GM19467 (cell line): ENCODE measurements around the gene CMKLR1.

ENCODE experiments used
- ATAC-seq: cut with Tn5 transposase; IDR thresholded peaks from one replicate; pipeline ENCODE4 v1.9.1; 2021; ENCODE audit warnings: mild to moderate bottlenecking, moderate library complexity; ENCODE audit not compliant: unreplicated experiment

Gene CMKLR1, protein sequence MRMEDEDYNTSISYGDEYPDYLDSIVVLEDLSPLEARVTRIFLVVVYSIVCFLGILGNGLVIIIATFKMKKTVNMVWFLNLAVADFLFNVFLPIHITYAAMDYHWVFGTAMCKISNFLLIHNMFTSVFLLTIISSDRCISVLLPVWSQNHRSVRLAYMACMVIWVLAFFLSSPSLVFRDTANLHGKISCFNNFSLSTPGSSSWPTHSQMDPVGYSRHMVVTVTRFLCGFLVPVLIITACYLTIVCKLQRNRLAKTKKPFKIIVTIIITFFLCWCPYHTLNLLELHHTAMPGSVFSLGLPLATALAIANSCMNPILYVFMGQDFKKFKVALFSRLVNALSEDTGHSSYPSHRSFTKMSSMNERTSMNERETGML

GRCh38 chr12:108338915-108339657, at the start of gene CMKLR1:
Gene CMKLR1, minus strand, starts transcription at chr12:108339311. Its CDS starts 45,720 bp downstream, at chr12:108293591.
- no peak for ATAC-seq

DNA sequence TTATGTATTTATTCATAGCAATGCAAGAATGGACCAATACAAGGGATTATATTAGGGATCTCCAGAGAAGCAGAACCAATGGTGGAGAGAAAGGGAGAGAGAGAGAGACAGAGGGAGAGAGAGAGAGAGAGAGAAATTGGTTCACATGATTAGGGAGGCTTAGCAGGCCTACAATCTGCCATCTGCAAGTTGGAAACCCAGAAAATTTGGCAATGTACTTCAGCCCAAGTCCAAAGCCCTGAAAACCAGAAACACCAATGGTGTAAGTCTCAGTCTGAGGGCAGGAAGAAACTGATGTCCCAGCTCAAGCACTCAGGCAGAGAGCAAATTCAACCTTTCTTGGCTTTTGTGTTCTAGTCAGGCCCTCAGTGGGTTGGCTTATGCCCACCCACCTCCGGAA, 48.7 kb upstream of the CMKLR1 start:
- no peak for ATAC-seq

DNA sequence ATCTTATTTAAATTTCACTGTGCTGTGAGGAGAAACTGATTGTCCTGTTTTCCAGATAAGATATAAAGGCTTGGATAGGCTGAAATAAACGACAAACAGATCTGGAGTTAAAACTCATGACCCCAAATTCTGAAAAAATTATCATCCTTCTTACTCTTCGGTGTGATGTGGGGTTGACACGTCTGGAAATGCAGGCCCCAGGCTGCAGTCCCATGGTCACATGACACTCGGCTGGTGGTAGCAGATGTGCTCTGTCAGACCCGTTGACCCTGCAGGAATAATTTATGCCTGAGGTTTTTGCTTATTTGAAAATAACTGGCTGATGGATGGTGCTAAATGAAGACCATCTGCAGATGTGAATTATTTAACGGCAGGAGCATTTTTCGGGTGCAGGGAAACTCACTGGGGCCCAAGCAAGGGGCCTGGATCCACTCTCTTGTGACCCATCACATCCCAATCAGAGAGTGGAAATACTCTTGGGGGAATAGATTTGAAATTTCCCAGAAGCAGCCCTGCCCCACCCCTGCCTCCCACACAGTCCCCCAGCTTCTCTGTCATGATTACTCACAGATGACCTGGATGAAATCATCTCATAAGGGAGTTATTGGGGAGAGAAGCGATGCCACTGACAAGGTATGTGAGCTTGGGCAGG, 47.7 kb upstream of the CMKLR1 start:
- ATAC-seq, result no peak

GRCh38 chr12:108382437-108382801, 43.3 kb upstream of the CMKLR1 start:
- no peak for ATAC-seq

- ATAC-seq, result no peak
Observed at GRCh38 chr12:108381787-108382436, 42.8 kb upstream of the CMKLR1 start.

DNA sequence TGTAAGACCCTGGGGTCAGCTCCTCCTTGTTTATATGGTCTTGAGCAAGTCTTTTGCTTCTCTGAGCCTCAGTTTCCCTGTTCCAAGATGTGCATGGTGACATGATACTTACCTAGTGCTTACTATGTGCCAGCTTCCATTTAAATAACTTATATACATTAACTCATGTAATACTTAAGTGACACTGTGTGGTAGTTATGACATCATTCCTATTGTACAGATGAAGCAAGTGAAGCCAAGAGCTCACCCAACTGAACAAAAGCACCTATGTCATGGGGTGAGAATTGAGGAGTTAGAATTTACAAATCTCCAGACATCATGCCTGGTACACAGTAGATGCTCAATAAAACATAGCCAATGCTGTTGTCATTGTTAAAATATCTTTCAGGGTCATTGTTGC, 41.3 kb upstream of the CMKLR1 start:
- ATAC-seq, result no peak

DNA sequence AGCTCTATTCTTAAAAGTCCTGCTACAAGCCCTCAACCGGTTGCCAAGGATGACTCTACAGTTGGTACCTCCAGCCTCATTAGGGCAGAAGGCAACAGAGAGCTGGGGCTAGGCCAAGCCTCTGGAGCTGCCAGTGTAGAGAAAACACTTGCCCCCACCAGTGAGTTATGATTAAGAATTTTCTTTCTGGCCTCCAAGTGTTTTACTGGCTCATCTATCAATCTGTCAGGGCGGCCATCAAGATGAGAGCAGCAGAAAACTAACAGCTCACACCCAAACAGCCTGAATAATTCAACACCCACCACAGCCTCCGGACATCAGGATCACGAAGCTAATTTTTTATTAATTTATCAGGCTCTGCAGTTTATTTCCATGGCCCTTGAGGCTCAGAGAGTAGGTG, 40.7 kb upstream of the CMKLR1 start:
- ATAC-seq, result no peak

DNA sequence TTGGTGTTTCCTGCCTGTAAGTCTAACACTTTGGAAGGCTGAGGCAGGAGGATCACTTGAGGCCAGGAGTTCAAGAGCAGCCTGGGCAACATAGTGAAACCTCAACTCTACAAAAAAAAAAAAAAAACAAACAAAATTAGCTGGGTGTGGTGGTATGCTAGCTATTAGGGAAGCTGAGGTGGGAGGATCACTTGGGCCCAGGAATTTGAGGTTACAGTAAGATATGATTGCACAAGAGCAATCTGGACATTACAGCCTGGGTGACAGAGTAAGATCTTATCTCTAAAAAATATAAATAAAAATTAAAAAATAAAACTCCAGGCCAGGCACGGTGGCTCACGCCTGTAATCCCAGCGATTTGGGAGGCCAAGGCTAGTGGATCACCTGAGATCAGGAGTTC, 39.8 kb upstream of the CMKLR1 start:
- ATAC-seq, result no peak

DNA sequence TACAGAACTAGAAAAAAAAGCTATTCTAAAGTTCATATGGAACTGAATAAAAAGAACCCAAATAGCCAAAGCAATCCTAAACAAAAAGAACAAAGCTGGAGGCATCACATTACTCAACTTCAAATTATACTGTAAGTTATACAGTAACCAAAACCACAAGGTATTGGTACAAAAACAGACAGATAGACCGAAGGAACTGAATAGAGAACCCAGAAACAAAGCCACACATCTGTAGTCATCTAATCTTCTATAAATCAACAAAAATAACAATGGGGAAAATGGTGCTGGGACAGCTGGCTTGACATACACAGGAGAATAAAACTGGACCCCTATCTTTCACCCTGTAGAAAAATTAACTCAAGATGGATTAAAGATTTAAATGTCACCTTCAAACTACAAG, 38.1 kb upstream of the CMKLR1 start:
- no peak for ATAC-seq

GRCh38 chr12:108375986-108376663, 37.0 kb upstream of the CMKLR1 start:
- ATAC-seq, result no peak

- ATAC-seq, result no peak
Observed at GRCh38 chr12:108374596-108375320, 35.6 kb upstream of the CMKLR1 start.

DNA sequence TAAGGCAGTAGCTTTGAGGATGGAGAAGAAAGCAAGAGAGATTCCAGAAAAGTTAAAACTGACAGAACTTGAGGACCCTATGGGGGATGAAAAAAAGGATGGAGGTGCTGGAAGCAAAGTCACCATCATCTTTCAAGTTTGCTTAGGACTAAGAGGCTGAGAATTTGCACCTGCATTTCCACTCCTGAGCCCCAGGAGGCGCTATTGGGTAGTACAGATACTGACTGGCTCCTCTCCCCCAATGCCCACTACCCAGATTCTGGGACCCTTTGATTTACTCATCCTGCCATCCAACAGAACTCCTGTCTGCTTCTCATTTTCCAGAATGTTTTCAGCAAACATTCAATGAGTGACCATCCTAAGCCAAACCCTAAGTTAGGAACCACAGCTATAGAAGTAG, 34.0 kb upstream of the CMKLR1 start:
- ATAC-seq, result no peak

DNA sequence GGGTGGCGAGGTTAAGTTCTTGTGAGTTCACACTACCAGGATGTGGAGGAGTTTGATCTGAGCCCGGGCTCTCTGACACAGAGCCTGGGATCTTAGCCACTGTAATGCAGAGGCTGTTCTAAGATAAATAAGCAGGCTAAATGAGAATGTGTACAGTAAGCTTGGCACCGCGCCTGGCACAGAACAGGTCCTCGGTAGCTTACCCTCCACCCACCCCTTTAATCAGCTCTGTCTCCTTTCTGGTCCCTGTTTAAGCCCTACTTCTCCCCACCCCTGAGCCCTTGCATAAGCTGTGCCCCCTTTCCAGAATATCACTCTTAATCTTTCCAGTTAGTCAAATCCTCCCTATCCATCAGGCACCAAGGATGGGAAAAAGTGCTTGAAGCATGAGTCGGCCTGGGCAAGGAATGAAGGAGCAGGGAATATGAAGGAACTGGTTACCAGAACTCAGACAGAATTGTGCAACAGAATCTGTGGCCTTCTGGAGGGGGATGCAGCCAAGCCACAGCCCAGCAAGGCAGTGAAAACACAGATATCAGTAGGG, 32.8 kb upstream of the CMKLR1 start:
- ATAC-seq, result no peak

GRCh38 chr12:108370415-108370814, 31.3 kb upstream of the CMKLR1 start:
- no peak for ATAC-seq

DNA sequence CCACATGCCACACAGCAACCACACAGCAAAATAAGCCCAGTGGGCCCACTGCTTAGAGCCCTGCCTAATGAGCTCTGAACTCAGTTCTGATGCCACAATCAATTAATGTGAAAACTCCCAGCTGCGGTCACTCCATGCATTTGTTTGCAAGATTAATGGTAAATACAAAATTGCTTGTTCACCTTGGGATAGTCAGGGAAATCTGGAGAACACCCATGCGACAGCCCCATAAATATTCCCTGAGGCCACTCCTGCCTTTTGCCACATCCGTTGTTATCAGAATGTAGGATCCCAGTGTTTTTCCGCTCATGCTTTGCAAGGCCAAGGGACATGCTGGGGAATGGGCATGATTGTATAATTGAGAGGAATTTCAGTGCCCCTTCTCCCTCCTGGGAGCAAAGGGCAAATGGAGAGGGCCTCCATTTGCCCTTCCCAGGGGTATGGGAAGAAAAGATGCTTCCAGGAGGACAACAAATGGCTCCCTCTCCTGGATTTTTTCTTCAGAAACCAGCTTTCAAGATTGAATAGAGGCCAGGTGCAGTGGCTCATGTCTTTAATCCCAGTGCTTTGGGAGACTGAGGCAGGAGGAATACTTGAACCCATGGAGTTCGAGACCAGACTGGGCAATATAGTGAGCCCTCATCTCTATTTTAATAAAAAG, 30.8 kb upstream of the CMKLR1 start:
- ATAC-seq, result no peak

DNA sequence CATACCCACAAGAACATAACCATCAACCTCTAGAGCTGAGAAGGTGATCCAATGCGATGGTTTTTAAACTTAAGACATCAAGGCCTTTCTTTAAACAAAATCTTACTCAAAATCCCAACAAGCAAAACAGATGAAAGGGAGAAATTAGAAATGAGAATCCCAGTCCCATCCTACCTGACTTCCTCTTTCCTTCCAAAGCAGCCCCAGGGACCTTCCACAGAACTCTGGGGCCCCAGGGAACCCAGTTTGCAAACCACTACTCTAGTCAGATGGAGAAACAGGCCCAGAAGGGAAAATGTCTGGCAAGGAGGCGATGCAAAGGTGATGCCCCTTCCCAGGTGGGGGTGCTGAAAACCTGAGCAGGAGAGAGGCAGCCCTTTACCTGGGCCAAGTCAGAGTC, 29.0 kb upstream of the CMKLR1 start:
- ATAC-seq, result no peak

- ATAC-seq, result no peak
Observed at GRCh38 chr12:108367436-108367835, 28.3 kb upstream of the CMKLR1 start.

- ATAC-seq, result no peak
Observed at GRCh38 chr12:108365324-108365723, 26.2 kb upstream of the CMKLR1 start.

- no peak for ATAC-seq
Observed at GRCh38 chr12:108364879-108365278, 25.8 kb upstream of the CMKLR1 start.
